HFFc6 (cell line): ENCODE results near the gene TTC7B. TPM values are rescaled to one million over a fixed set of nuclear protein-coding genes. Genes with fewer than 3 reads are reported as not detected.

Source experiments
- DNase-seq: peaks from one replicate; pipeline ENCODE4 v3.0.0-alpha.2; 2018
- H3K27ac Mint-ChIP-seq: 2 replicates; pipeline ENCODE4 v1.8.0; 2020; ENCODE audit warnings: mild to moderate bottlenecking, mixed read lengths
- H3K27me3 Mint-ChIP-seq: 2 replicates; pipeline ENCODE4 v1.8.0; 2021; ENCODE audit warnings: mild to moderate bottlenecking, moderate library complexity, mixed read lengths; ENCODE audit not compliant: insufficient read depth
- H3K36me3 Mint-ChIP-seq: 2 replicates; pipeline ENCODE4 v1.8.0; 2021; ENCODE audit warnings: low read depth, mixed read lengths
- H3K4me1 Mint-ChIP-seq: 2 replicates; pipeline ENCODE4 v1.8.0; 2020; ENCODE audit warnings: low read depth, mixed read lengths
- H3K4me3 Mint-ChIP-seq: 2 replicates; pipeline ENCODE4 v1.8.0; 2020; ENCODE audit warnings: mild to moderate bottlenecking, moderate library complexity, mixed read lengths
- H3K9me3 Mint-ChIP-seq: 2 replicates; pipeline ENCODE4 v1.8.0; 2020; ENCODE audit warnings: mild to moderate bottlenecking, mixed read lengths
- CTCF ChIP-seq: fragments of 200-600 bp; sonication (generic); IDR thresholded peaks from 2 replicates; pipeline ENCODE4 v1.5.0; 2021; ENCODE audit warnings: antibody characterized with exemption, mild to moderate bottlenecking
- total RNA-seq, 6 experiments: library from RNA; stranded (reverse); fragmentation: NEBNext Ultra II Directional; extraction: Animal tissue kit (Norgen Biotek cat#: 25700); gene quantifications; 2 replicates in 1 of 6; 3 replicates in 5 of 6; pipeline ENCODE4 v1.2.3, GENCODE V29; 2021

The TTC7B gene
- total RNA-seq, 6 experiments from 2014 or later, result 34.6 to 46.9 (median 40.9) TPM

GRCh38 chr14:90512329-90512991 is 303.8 kb downstream of the TTC7B start:
- Mint-ChIP-seq H3K4me3 (no peak overlapping the region), H3K27ac (no peak overlapping the region), H3K27me3 (peaks cover 36% of the 10 kb centered on the region), H3K4me1 (no peaks in the 10 kb centered on the region), H3K9me3 (no peaks in the 10 kb centered on the region), H3K36me3 (no peaks in the 10 kb centered on the region)
- TF ChIP-seq CTCF, result no peak
- no peak for DNase-seq

- H3K4me3 Mint-ChIP-seq, result no peak overlapping the region
- H3K4me1 Mint-ChIP-seq, result no peaks in the 10 kb centered on the region
- no peaks in the 10 kb centered on the region for H3K36me3 Mint-ChIP-seq
- peaks cover 33% of the 10 kb centered on the region for H3K27me3 Mint-ChIP-seq
- no peak for TF ChIP-seq CTCF
- no peak for DNase-seq
- H3K9me3 Mint-ChIP-seq, result no peaks in the 10 kb centered on the region; the same call in 1 of the 2 replicates
- H3K27ac Mint-ChIP-seq, result no peak overlapping the region
Measured at GRCh38 chr14:90511795-90512328, 304.4 kb downstream of the TTC7B start.

- peaks cover 33% of the 10 kb centered on the region for H3K27me3 Mint-ChIP-seq
- H3K4me3 Mint-ChIP-seq, result no peak overlapping the region
- no peak for TF ChIP-seq CTCF
- no peaks in the 10 kb centered on the region; the same call in 1 of the 2 replicates for H3K9me3 Mint-ChIP-seq
- H3K36me3 Mint-ChIP-seq, result no peaks in the 10 kb centered on the region
- no peak overlapping the region for H3K27ac Mint-ChIP-seq
- H3K4me1 Mint-ChIP-seq, result no peaks in the 10 kb centered on the region
- no peak for DNase-seq
Measured at GRCh38 chr14:90511252-90511651, 305.0 kb downstream of the TTC7B start.

- H3K4me1 Mint-ChIP-seq, result no peaks in the 10 kb centered on the region
Measured at GRCh38 chr14:90510159-90510558, 306.1 kb downstream of the TTC7B start.

GRCh38 chr14:90509403-90509802 is 306.8 kb downstream of the TTC7B start:
- Mint-ChIP-seq H3K4me3 (no peak overlapping the region), H3K36me3 (no peaks in the 10 kb centered on the region), H3K27me3 (peaks cover 29% of the 10 kb centered on the region), H3K4me1 (no peaks in the 10 kb centered on the region), H3K27ac (no peak overlapping the region), H3K9me3 (no peaks in the 10 kb centered on the region; the same call in 1 of the 2 replicates)
- DNase-seq, result no peak
- TF ChIP-seq CTCF, result no peak

More at GRCh38 chr14:90510159-90510558, 306.1 kb downstream of the TTC7B start:
- no peak for DNase-seq
- H3K9me3 Mint-ChIP-seq, result no peaks in the 10 kb centered on the region; the same call in 1 of the 2 replicates
- no peak overlapping the region for H3K27ac Mint-ChIP-seq
- peaks cover 30% of the 10 kb centered on the region for H3K27me3 Mint-ChIP-seq
- H3K4me3 Mint-ChIP-seq, result no peak overlapping the region
- no peak for TF ChIP-seq CTCF
- no peaks in the 10 kb centered on the region for H3K36me3 Mint-ChIP-seq
